ACC112 (cell line): ENCODE measurements around the gene RPL36A.

Experiments
- H2AFZ ChIP-seq: fragments of 200-600 bp; sonication (generic); one replicate; pipeline ENCODE4 v1.6.0; 2017; ENCODE audit warnings: antibody characterized with exemption, low read length; ENCODE audit not compliant: unreplicated experiment
- H3K27ac ChIP-seq: fragments of 200-600 bp; sonication (generic); 2 replicates; pipeline ENCODE4 v1.5.1; 2014; ENCODE audit warnings: low read depth, mild to moderate bottlenecking, antibody characterized with exemption, low read length, moderate library complexity
- H3K27me3 ChIP-seq: fragments of 200-600 bp; sonication (generic); 2 replicates; pipeline ENCODE4 v1.6.1; 2014; ENCODE audit warnings: mild to moderate bottlenecking, antibody characterized with exemption, low read length, moderate library complexity, mixed read lengths; ENCODE audit not compliant: insufficient read depth
- H3K36me3 ChIP-seq: fragments of 200-600 bp; sonication (generic); 2 replicates; pipeline ENCODE4 v1.6.1; 2016; ENCODE audit warnings: mild to moderate bottlenecking, antibody characterized with exemption, low read length, moderate library complexity, mixed read lengths; ENCODE audit not compliant: insufficient read depth
- H3K4me1 ChIP-seq: fragments of 200-600 bp; sonication (generic); one replicate; pipeline ENCODE4 v1.6.1; 2016; ENCODE audit warnings: low read length, mixed read lengths; ENCODE audit not compliant: insufficient read depth, unreplicated experiment, control insufficient read depth
- H3K4me3 ChIP-seq: fragments of 200-600 bp; sonication (generic); 2 replicates; pipeline ENCODE4 v1.5.1; 2014; ENCODE audit warnings: mild to moderate bottlenecking, low read depth, low read length
- H3K79me2 ChIP-seq: fragments of 200-600 bp; sonication (generic); one replicate; pipeline ENCODE4 v1.6.0; 2016; ENCODE audit warnings: low read length; ENCODE audit not compliant: control insufficient read depth, unreplicated experiment, insufficient read depth

The RPL36A gene

GRCh38 chrX:101390664-101391525 is at the start of gene RPL36A:
Gene RPL36A (plus strand): TSS chrX:101391011. CDS start chrX:101391044, 33 bp downstream.
- Histone ChIP-seq H3K36me3 (peaks cover 20% of the 10 kb centered on the region; the same call in 1 of the 2 replicates), H3K4me3 (peak within 1 kb of the TSS; percentile 82), H3K4me1 (peaks cover 8% of the 10 kb centered on the region), H3K27me3 (no peaks in the 10 kb centered on the region), H2AFZ (peak within 1 kb of the TSS; percentile 76), H3K79me2 (peaks cover 27% of the 10 kb centered on the region), H3K27ac (peak within 1 kb of the TSS; percentile 74)

- Histone ChIP-seq H3K36me3 (no peaks in the 10 kb centered on the region), H3K27ac (peak overlapping the region; percentile 70)
These were observed 42.9 kb upstream of the RPL36A start for GRCh38 chrX:101347859-101348451.

GRCh38 chrX:101348452-101349192 is 42.2 kb upstream of the RPL36A start, which contains the start of gene TIMM8A:
Gene TIMM8A (minus strand): TSS chrX:101348742. CDS start chrX:101348664, 78 bp downstream.
- Histone ChIP-seq H3K27me3 (no peaks in the 10 kb centered on the region), H3K36me3 (no peaks in the 10 kb centered on the region), H3K4me3 (peak within 1 kb of the TSS; percentile 92), H3K4me1 (peaks cover 8% of the 10 kb centered on the region), H3K27ac (peak within 1 kb of the TSS; percentile 81), H3K79me2 (peaks cover 27% of the 10 kb centered on the region), H2AFZ (peak within 1 kb of the TSS; percentile 6)

More at GRCh38 chrX:101347859-101348451, 42.9 kb upstream of the RPL36A start:
- Histone ChIP-seq H2AFZ (peak overlapping the region; percentile 6), H3K4me1 (peaks cover 8% of the 10 kb centered on the region), H3K4me3 (peak overlapping the region; percentile 92), H3K27me3 (no peaks in the 10 kb centered on the region), H3K79me2 (peaks cover 27% of the 10 kb centered on the region)

GRCh38 chrX:101349193-101349562 is 41.6 kb upstream of the RPL36A start:
- H3K27me3 ChIP-seq = no peaks in the 10 kb centered on the region
- no peaks in the 10 kb centered on the region for H3K36me3 ChIP-seq
- H3K27ac ChIP-seq = peak overlapping the region; percentile 81; the same call in 1 of the 2 replicates
- H2AFZ ChIP-seq = no peak overlapping the region
- H3K4me3 ChIP-seq = peak overlapping the region; percentile 92
- peaks cover 8% of the 10 kb centered on the region for H3K4me1 ChIP-seq
- peaks cover 27% of the 10 kb centered on the region for H3K79me2 ChIP-seq

GRCh38 chrX:101357166-101357795 is 33.5 kb upstream of the RPL36A start:
- no peak overlapping the region for H3K27ac ChIP-seq
- no peak overlapping the region for H2AFZ ChIP-seq

GRCh38 chrX:101359966-101360365 is 30.8 kb upstream of the RPL36A start:
- Histone ChIP-seq H3K4me3 (no peak overlapping the region), H3K79me2 (no peaks in the 10 kb centered on the region), H3K36me3 (no peaks in the 10 kb centered on the region), H3K27ac (no peak overlapping the region), H2AFZ (no peak overlapping the region), H3K27me3 (no peaks in the 10 kb centered on the region), H3K4me1 (no peaks in the 10 kb centered on the region)

More at GRCh38 chrX:101357166-101357795, 33.5 kb upstream of the RPL36A start:
- H3K36me3 ChIP-seq = no peaks in the 10 kb centered on the region
- no peak overlapping the region for H3K4me3 ChIP-seq
- H3K4me1 ChIP-seq = no peaks in the 10 kb centered on the region
- no peaks in the 10 kb centered on the region for H3K27me3 ChIP-seq
- H3K79me2 ChIP-seq = no peaks in the 10 kb centered on the region

- H3K36me3 ChIP-seq = no peaks in the 10 kb centered on the region
These were observed 30.4 kb upstream of the RPL36A start for GRCh38 chrX:101360390-101360789.

GRCh38 chrX:101362116-101362515 is 28.7 kb upstream of the RPL36A start:
- H3K27me3 ChIP-seq = no peaks in the 10 kb centered on the region
- no peaks in the 10 kb centered on the region for H3K36me3 ChIP-seq
- H3K27ac ChIP-seq = no peak overlapping the region
- no peak overlapping the region for H3K4me3 ChIP-seq
- H3K4me1 ChIP-seq = no peaks in the 10 kb centered on the region
- no peak overlapping the region for H2AFZ ChIP-seq
- H3K79me2 ChIP-seq = no peaks in the 10 kb centered on the region

More at GRCh38 chrX:101360390-101360789, 30.4 kb upstream of the RPL36A start:
- Histone ChIP-seq H3K27ac (no peak overlapping the region), H3K79me2 (no peaks in the 10 kb centered on the region), H2AFZ (no peak overlapping the region), H3K4me1 (no peaks in the 10 kb centered on the region), H3K4me3 (no peak overlapping the region), H3K27me3 (no peaks in the 10 kb centered on the region)

GRCh38 chrX:101362757-101363156 is 28.1 kb upstream of the RPL36A start:
- Histone ChIP-seq H3K79me2 (no peaks in the 10 kb centered on the region), H2AFZ (no peak overlapping the region), H3K36me3 (no peaks in the 10 kb centered on the region), H3K27ac (no peak overlapping the region), H3K27me3 (no peaks in the 10 kb centered on the region), H3K4me3 (no peak overlapping the region), H3K4me1 (no peaks in the 10 kb centered on the region)

- Histone ChIP-seq H3K4me1 (no peaks in the 10 kb centered on the region), H3K4me3 (no peak overlapping the region), H3K36me3 (no peaks in the 10 kb centered on the region), H2AFZ (no peak overlapping the region), H3K27me3 (no peaks in the 10 kb centered on the region), H3K27ac (no peak overlapping the region), H3K79me2 (no peaks in the 10 kb centered on the region)
These were observed 25.5 kb upstream of the RPL36A start for GRCh38 chrX:101365301-101365795.
